Esophagus squamous epithelium (tissue), 5 donors: Measurements from ENCODE around the gene EVC. TPM values are rescaled to one million over a fixed set of nuclear protein-coding genes. Genes with fewer than 3 reads are reported as not detected.
A peak's percentile ranks its signal among the peaks of the same experiment; 100 is the strongest.

Experiments used
- DNase-seq: peaks from one replicate; lab custom pipeline; 2025; lab: John Stamatoyannopoulos, UW
- H3K27ac ChIP-seq, 4 donors: fragments of 200-600 bp; sonication (generic); one replicate each; pipeline ENCODE4 v1.5.1; 2016 to 2019; ENCODE audit warnings: mild to moderate bottlenecking in 1 of 4
- H3K27me3 ChIP-seq, 4 donors: fragments of 200-600 bp; sonication (generic); 1 replicate in 3 of 4; 2 replicates in 1 of 4; pipeline versions ENCODE4 v1.5.1 to v1.6.0; 2017 to 2021; ENCODE audit warnings: antibody characterized with exemption in 1 of 4
- H3K36me3 ChIP-seq, 3 donors: fragments of 200-600 bp; sonication (generic); one replicate each; pipeline ENCODE4 v1.5.1; 2016 to 2019
- H3K4me1 ChIP-seq, 3 donors: fragments of 200-600 bp; sonication (generic); one replicate each; pipeline ENCODE4 v1.5.1; 2017 to 2019
- H3K4me3 ChIP-seq, 4 donors: fragments of 200-600 bp; sonication (generic); 1 replicate in 3 of 4; 2 replicates in 1 of 4; pipeline ENCODE4 v1.5.1; 2016 to 2019; ENCODE audit warnings: mild to moderate bottlenecking in 2 of 4, moderate library complexity in 1 of 4
- H3K9me3 ChIP-seq, 3 donors: fragments of 200-600 bp; sonication (generic); one replicate each; pipeline ENCODE4 v1.5.1; 2016 to 2019
- CTCF ChIP-seq, 6 experiments: fragments of 450-650 bp in 4 of 6; fragments of 200-600 bp in 2 of 6; sonication (generic) in 2 of 6; IDR thresholded peaks; one replicate each; pipeline ENCODE4 v1.5.1; 2016 to 2019; ENCODE audit warnings: antibody characterized with exemption in 6 of 6, mild to moderate bottlenecking in 4 of 6, moderate library complexity in 4 of 6
- POLR2A ChIP-seq, 4 donors: fragments of 450-650 bp; IDR thresholded peaks; one replicate each; pipeline ENCODE4 v1.6.1; 2017; ENCODE audit warnings: antibody characterized with exemption in 4 of 4, mild to moderate bottlenecking in 4 of 4, moderate library complexity in 3 of 4
- WGBS, 2 donors: methylation state at CpG; one replicate each; pipeline ENCODE4 v1.1.5; 2018; 5-methylcytosine and 5-hydroxymethylcytosine counted together
- intact Hi-C: fragments of 100-400 bp; cut with DNase I; formaldehyde crosslinking; loops from one replicate; pipeline ENCODE4 v1.15.0; 2022
- total RNA-seq, 4 donors: library from RNA; depleted of rRNA; stranded (reverse); fragments of >200 nt; gene quantifications; one replicate each; pipeline ENCODE4 v1.1.0, GENCODE V29; 2016
- donor health status: DM: yes; HTN: yes; CAD: no.

EVC gene
- total RNA-seq, 4 donors from 2014 or later: 4.2 to 17.2 (median 6.3) TPM

GRCh38 chr4:5756271-5756670 lies 45.3 kb downstream of the EVC start:
- no peak overlapping the region for H3K4me3 ChIP-seq
- DNase-seq: no peak
- intact Hi-C loops: no loop called here
- no peaks in the 10 kb centered on the region for H3K27me3 ChIP-seq
- peaks cover 3 to 52% (median 6%) of the 10 kb centered on the region in 3 donors for H3K4me1 ChIP-seq
- TF ChIP-seq CTCF (IDR thresholded peaks at IDR 0.05) (no peak), POLR2A (IDR thresholded peaks at IDR 0.05) (no peak)
- 90 to 92% methylated on average over 7 to 9 of the region's 9 CpGs for WGBS, 2 donors
- H3K27ac ChIP-seq: no peak overlapping the region
- H3K36me3 ChIP-seq: peaks cover 5 to 55% (median 10%) of the 10 kb centered on the region in 3 donors
- H3K9me3 ChIP-seq: no peaks in the 10 kb centered on the region

GRCh38 chr4:5757091-5757490 lies 46.1 kb downstream of the EVC start:
- 88 to 89% methylated on average over 3 to 7 of the region's 7 CpGs for WGBS, 2 donors
- Histone ChIP-seq H3K4me1 (peaks cover 3 to 52% (median 6%) of the 10 kb centered on the region in 3 donors), H3K36me3 (peaks cover 5 to 55% (median 10%) of the 10 kb centered on the region in 3 donors), H3K27ac (no peak overlapping the region), H3K27me3 (no peaks in the 10 kb centered on the region), H3K9me3 (no peaks in the 10 kb centered on the region), H3K4me3 (no peak overlapping the region)
- intact Hi-C loops: no loop called here
- DNase-seq: no peak
- TF ChIP-seq POLR2A (IDR thresholded peaks at IDR 0.05) (no peak), CTCF (IDR thresholded peaks at IDR 0.05) (no peak)

DNA sequence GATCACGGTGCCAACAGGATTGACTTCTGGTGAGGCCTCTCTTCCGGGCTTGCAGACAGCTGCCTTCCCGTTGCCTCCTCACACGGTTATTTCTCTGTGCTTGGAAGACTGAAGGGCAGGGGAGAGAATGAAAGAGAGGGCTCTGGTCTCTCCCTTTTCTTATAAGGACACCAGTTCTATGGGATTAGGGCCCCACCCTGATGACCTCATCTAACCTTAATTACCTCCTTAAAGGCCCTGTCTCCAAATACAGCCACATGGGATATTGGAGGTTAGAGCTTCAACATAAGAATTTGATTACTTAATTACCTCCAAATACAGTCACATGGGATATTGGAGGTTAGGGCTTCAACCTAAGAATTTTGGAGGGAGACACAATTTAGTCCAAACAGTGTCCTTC lies 46.5 kb downstream of the EVC start:
- H3K4me3 ChIP-seq: no peak overlapping the region
- H3K9me3 ChIP-seq: no peaks in the 10 kb centered on the region
- peak overlapping the region in 3 of 4 donors; percentile 55 to 81 (median 68) for H3K27ac ChIP-seq
- TF ChIP-seq CTCF (IDR thresholded peaks at IDR 0.05) (no peak), POLR2A (IDR thresholded peaks at IDR 0.05) (no peak)
- H3K4me1 ChIP-seq: peaks cover 3 to 52% (median 6%) of the 10 kb centered on the region in 3 donors
- intact Hi-C loops: no loop called here
- DNase-seq: no peak
- WGBS, 2 donors: 69 to 94% methylated on average over 2 to 3 of the region's 4 CpGs
- no peaks in the 10 kb centered on the region for H3K27me3 ChIP-seq
- peaks cover 5 to 55% (median 10%) of the 10 kb centered on the region in 3 donors for H3K36me3 ChIP-seq

GRCh38 chr4:5757954-5758353 lies 47.0 kb downstream of the EVC start:
- peak overlapping the region; percentile 0 to 81 (median 62) for H3K27ac ChIP-seq
- 69 to 77% methylated on average over 10 of the region's 10 CpGs for WGBS, 2 donors

DNA sequence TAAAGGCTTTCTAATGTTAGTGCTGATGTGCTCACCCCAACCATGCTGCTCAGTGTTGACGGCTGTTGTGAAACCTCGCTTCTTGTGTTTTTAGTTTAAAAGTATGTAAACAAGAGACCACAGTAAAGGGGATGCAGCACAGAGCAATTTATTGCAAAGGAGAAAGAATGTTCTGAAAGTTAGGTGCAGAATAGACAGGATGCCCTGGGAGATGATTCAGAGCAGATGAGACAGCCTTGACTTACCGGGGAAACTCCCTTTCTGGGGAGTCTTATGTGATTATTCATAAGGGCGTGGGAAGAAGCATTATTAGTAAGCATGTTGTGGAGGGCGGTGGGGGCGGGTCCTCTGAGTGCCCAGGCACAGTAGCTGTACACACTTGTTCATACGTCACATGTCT lies 47.7 kb downstream of the EVC start:
- peaks cover 5 to 44% (median 10%) of the 10 kb centered on the region in 3 donors for H3K36me3 ChIP-seq
- intact Hi-C loops: no loop called here
- H3K9me3 ChIP-seq: no peaks in the 10 kb centered on the region
- whole genome bisulfite sequencing, 2 donors: 22 to 40% methylated on average over 7 of the region's 7 CpGs
- no peaks in the 10 kb centered on the region for H3K27me3 ChIP-seq
- no peak overlapping the region for H3K4me3 ChIP-seq
- peak overlapping the region; percentile 0 to 81 (median 66) for H3K27ac ChIP-seq
- DNase-seq: no peak
- no peak for TF ChIP-seq POLR2A (IDR thresholded peaks at IDR 0.05)
- TF ChIP-seq CTCF (IDR thresholded peaks at IDR 0.05): no peak
- H3K4me1 ChIP-seq: peaks cover 3 to 44% (median 6%) of the 10 kb centered on the region in 3 donors

More at GRCh38 chr4:5757954-5758353, 47.0 kb downstream of the EVC start:
- Histone ChIP-seq H3K4me3 (no peak overlapping the region), H3K4me1 (peaks cover 3 to 52% (median 6%) of the 10 kb centered on the region in 3 donors), H3K9me3 (no peaks in the 10 kb centered on the region), H3K36me3 (peaks cover 5 to 52% (median 10%) of the 10 kb centered on the region in 3 donors), H3K27me3 (no peaks in the 10 kb centered on the region)
- intact Hi-C loops: no loop called here
- no peak for TF ChIP-seq POLR2A (IDR thresholded peaks at IDR 0.05)
- no peak for TF ChIP-seq CTCF (IDR thresholded peaks at IDR 0.05)
- no peak for DNase-seq
